Measurements from ENCODE around the gene ALAD. TPM values are rescaled to one million over a fixed set of nuclear protein-coding genes. Genes with fewer than 3 reads are reported as not detected.

ALAD gene
- polyA plus RNA-seq, 1 experiment = 11.8 TPM

DNA sequence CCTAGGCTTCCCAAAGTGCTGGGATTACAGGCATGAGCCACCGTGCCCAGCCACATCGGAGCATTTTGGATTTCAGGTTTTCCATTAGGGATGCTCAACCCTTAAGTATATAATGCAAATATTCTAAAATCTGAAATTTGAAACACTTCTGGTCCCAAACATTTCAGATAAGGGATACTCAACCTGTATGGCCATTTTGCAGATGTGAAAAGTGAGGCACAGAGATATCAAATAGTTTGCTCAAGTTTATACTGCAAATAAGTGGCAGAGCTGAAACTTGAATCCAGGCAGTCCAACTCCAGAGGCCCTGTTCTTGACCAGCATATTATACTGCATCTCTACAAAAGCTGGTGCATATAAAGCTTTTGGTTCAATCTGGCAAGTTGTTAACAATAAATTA is 63.4 kb downstream of the ALAD start:
- TF ChIP-seq, protein P1, sequence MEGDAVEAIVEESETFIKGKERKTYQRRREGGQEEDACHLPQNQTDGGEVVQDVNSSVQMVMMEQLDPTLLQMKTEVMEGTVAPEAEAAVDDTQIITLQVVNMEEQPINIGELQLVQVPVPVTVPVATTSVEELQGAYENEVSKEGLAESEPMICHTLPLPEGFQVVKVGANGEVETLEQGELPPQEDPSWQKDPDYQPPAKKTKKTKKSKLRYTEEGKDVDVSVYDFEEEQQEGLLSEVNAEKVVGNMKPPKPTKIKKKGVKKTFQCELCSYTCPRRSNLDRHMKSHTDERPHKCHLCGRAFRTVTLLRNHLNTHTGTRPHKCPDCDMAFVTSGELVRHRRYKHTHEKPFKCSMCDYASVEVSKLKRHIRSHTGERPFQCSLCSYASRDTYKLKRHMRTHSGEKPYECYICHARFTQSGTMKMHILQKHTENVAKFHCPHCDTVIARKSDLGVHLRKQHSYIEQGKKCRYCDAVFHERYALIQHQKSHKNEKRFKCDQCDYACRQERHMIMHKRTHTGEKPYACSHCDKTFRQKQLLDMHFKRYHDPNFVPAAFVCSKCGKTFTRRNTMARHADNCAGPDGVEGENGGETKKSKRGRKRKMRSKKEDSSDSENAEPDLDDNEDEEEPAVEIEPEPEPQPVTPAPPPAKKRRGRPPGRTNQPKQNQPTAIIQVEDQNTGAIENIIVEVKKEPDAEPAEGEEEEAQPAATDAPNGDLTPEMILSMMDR (IDR thresholded peaks at IDR 0.05; ENCODE audit: low read depth, low read length) = no peak
- no peaks in the 10 kb centered on the region for H3K27me3 ChIP-seq (ENCODE audit: control insufficient read depth, insufficient read depth, low read length)
- no peaks in the 10 kb centered on the region for H3K9me3 ChIP-seq (ENCODE audit: control insufficient read depth, insufficient read depth, low read length)
- ChIA-PET CTCF (no interaction called here), POLR2A (no interaction called here)
- H3K27ac ChIP-seq (ENCODE audit: low read depth, low read length) = no peak overlapping the region
- no peak for DNase-seq (ENCODE audit: low read depth, low spot score)
- H3K4me3 ChIP-seq (ENCODE audit: low read depth, low read length) = no peak overlapping the region

Other genes starting within 250 kb of the ALAD start
- gene FKBP15, start 180.0 kb downstream of the ALAD start, polyA plus RNA-seq (2011; rRNA removed) = 27.8 and 28.5 TPM in 2 replicates
- 34.6 and 38.4 TPM in 2 replicates for gene SLC31A1, start 179.7 kb downstream of the ALAD start, polyA plus RNA-seq (2011; rRNA removed)
- 38.0 and 52.6 TPM in 2 replicates for gene CDC26, start 125.7 kb downstream of the ALAD start, polyA plus RNA-seq (2011; rRNA removed)
- gene PRPF4, start 125.6 kb downstream of the ALAD start, polyA plus RNA-seq (2011; rRNA removed) = 20.1 and 20.9 TPM in 2 replicates
- not detected in 2 replicates for gene RNF183, start 97.9 kb downstream of the ALAD start, polyA plus RNA-seq (2011; rRNA removed)
- 0.97 and 1.5 TPM in 2 replicates for gene WDR31, start 61.0 kb downstream of the ALAD start, polyA plus RNA-seq (2011; rRNA removed)
- not detected in 2 replicates for gene BSPRY, start 51.7 kb downstream of the ALAD start, polyA plus RNA-seq (2011; rRNA removed)
- 7.2 and 7.4 TPM in 2 replicates for gene HDHD3, start 24.3 kb downstream of the ALAD start, polyA plus RNA-seq (2011; rRNA removed)
- 36.4 and 45.3 TPM in 2 replicates for gene POLE3, start 9.4 kb upstream of the ALAD start, polyA plus RNA-seq (2011; rRNA removed)
- 0.50 and 0.56 TPM in 2 replicates for gene C9orf43, start 9.5 kb upstream of the ALAD start, polyA plus RNA-seq (2011; rRNA removed)
- gene RGS3, start 62.4 kb upstream of the ALAD start, polyA plus RNA-seq (2011; rRNA removed) = 41.0 and 50.1 TPM in 2 replicates